Thyroid gland (tissue), 4 donors: ENCODE data around the gene WDR93.

Experiments used
- POLR2A ChIP-seq, 2 donors: fragments of 450-650 bp; IDR thresholded peaks; one replicate each; pipeline ENCODE4 v1.6.1; 2017; ENCODE audit warnings: antibody characterized with exemption in 2 of 2, mild to moderate bottlenecking in 2 of 2, moderate library complexity in 1 of 2
- TF ChIP-seq, protein P1 (sequence below), 6 experiments: fragments of 200-600 bp in 3 of 6; fragments of 450-650 bp in 3 of 6; sonication (generic) in 3 of 6; IDR thresholded peaks; one replicate each; pipeline ENCODE4 v1.5.1; 2016 to 2019; ENCODE audit warnings: antibody characterized with exemption in 6 of 6, mild to moderate bottlenecking in 2 of 6, inconsistent platforms in 1 of 6, moderate library complexity in 1 of 6

DNA sequence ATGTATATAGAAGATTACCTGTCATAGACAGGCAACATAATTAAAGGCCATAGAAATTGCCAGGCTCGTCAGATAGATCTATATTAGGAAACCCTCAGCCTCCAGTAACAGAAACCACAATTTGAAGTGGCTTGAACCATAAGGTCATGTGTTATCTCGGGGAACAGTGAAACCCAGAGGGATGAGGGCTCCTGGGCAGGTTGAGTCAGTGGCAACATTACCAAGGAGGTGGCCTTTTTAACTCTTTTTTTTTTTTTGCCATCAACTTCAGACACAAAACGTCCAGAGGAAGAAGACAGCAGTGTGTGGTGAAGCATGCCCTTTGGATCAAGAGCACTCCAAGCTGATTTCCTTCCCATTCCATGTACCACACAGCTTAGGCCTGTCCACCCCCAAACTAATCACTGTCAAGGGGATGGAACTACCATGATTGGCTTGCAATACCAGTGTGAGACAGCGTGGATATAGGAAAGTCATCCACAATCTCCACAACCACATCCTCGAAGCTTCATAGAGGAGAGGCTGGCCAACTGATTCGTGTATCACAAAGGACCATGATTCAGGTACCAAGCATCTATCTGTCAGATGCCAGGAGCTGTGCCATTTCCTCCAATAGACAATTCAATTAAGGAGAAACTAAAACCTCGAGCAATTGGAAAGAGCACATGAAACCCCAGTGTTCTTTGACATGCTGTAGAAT is 34.3 kb upstream of the WDR93 start:
- TF ChIP-seq, protein P1, sequence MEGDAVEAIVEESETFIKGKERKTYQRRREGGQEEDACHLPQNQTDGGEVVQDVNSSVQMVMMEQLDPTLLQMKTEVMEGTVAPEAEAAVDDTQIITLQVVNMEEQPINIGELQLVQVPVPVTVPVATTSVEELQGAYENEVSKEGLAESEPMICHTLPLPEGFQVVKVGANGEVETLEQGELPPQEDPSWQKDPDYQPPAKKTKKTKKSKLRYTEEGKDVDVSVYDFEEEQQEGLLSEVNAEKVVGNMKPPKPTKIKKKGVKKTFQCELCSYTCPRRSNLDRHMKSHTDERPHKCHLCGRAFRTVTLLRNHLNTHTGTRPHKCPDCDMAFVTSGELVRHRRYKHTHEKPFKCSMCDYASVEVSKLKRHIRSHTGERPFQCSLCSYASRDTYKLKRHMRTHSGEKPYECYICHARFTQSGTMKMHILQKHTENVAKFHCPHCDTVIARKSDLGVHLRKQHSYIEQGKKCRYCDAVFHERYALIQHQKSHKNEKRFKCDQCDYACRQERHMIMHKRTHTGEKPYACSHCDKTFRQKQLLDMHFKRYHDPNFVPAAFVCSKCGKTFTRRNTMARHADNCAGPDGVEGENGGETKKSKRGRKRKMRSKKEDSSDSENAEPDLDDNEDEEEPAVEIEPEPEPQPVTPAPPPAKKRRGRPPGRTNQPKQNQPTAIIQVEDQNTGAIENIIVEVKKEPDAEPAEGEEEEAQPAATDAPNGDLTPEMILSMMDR (IDR thresholded peaks at IDR 0.05) = no peak
- no peak for TF ChIP-seq POLR2A (IDR thresholded peaks at IDR 0.05)
